GM19023 (cell line): ENCODE data around the gene UQCC3.
"Not testable (repeated sequence)": the region's sequence is repeated elsewhere in the genome, so short reads cannot be mapped to it uniquely, and the experiment has no call there.

Experiments
- ATAC-seq: cut with Tn5 transposase; IDR thresholded peaks from one replicate; pipeline ENCODE4 v1.9.1; 2021; ENCODE audit warnings: mild to moderate bottlenecking, moderate library complexity; ENCODE audit not compliant: unreplicated experiment

The UQCC3 gene

GRCh38 chr11:62665599-62666258 is 5.7 kb upstream of the UQCC3 start:
- ATAC-seq: peak; percentile 31

- no peak for ATAC-seq
These were observed 5.1 kb upstream of the UQCC3 start for GRCh38 chr11:62666259-62666926.

- ATAC-seq: no peak
These were observed 4.0 kb upstream of the UQCC3 start for GRCh38 chr11:62667460-62667859.

DNA sequence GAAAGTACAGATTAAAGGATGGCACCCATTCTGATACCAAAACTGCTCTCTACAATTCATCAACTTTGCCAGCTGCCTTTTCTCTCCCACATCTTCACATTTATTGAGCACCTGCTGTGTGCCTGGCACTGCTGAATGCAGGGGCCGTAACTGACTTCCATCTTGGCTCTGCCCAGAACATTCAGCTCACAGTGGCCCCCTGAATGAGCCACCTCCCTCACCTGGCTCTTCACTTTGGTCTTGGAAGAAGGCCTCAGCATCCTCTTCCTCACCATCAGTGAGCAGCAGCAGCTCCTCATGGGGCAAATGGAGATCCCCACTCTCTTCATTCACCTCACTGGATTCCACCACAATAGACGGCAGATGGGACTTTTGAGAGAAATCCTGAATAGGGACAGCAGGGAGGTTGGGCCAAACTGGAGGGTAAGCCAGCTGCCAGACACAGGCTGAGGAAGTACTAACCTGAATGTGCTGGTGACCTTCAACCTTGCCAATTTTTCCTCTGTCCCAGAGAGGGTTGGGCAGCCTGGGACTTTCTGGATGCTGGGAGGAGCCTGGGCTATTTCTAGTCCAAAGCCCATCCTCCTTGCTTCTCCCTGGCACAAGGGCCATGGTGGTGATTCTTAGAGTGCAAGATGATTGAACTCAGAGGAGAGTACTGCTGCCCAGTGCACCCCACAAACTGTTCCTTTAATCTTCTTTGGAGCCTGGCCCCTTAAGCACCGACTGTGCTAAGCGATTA is 1.9 kb upstream of the UQCC3 start:
- no peak for ATAC-seq

DNA sequence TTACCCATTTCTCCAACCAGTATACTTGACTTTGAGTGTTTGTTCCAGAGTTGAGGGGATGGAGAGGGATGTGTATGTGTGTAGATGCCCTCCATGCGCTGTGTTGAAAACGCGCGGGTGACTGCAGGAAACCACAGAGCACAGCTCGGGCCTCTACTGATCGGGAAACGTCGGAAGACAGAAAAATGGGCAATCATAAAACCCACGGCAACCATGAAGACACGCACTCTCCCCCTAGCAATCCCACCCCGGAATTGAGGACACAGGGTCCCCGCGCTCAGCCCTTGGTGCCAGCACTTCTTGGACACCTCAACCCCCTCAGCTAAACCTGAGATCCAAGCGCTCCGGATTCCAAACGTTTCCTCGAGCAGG is 251 bp upstream of the UQCC3 start:
- no peak for ATAC-seq

DNA sequence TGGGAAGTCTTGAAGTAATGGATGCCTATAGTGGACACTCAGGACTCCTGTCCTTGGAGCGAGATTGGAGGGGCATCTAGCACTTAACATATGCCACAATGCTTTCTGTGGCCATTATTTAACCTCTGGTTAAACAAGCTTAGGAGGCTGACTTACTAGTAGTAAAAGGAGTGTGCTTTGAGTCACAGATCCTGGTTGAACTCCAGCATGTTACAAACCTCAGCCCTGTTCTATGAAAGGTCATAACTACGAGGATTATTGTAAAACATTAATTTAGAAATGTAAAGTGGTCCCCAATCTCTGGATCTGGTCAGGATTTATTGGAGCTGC is 1.7 kb downstream of the UQCC3 start:
- no peak for ATAC-seq

DNA sequence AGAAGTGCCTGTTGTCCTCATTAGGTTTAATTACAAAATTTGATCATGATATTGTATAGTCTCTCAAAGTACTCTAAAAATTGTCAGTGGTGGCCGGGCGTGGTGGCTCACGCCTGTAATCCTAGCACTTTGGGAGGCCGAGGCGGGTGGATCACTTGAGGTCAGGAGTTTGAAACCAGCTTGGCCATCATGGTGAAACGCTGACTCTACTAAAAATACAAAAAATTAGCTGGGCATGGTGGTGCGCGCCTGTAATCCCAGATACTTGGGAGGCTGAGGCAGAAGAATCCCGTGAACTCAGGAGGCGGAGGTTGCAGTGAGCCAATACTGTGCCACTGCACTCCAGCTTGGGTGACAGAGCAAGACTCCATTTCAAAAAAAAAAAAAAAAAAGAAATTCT is 3.9 kb downstream of the UQCC3 start:
- not testable (repeated sequence) for ATAC-seq

GRCh38 chr11:62676698-62677097 is 5.2 kb downstream of the UQCC3 start:
- no peak for ATAC-seq

DNA sequence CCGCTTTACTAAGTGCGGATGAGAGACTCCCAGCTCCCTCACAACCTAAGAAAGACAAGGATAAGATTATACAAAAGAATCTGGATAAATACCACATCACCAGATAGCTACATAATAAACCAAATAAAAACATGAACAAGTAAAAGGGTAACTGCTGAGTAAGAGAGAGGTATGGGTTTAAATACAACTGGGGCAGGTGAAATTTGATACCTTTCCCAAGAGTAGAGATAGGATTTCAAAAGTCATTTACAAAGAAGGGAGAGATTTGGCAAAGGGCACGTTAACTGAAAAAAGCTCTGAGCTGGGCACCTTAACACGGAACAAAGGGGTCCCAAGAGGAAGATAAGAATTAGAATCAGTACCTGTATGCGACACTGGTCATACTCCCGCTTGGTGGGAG is 5.7 kb downstream of the UQCC3 start:
- no peak for ATAC-seq

- ATAC-seq: no peak
These were observed 6.2 kb downstream of the UQCC3 start for GRCh38 chr11:62677714-62678113.

- ATAC-seq: no peak
These were observed 6.9 kb downstream of the UQCC3 start for GRCh38 chr11:62678433-62678769.

DNA sequence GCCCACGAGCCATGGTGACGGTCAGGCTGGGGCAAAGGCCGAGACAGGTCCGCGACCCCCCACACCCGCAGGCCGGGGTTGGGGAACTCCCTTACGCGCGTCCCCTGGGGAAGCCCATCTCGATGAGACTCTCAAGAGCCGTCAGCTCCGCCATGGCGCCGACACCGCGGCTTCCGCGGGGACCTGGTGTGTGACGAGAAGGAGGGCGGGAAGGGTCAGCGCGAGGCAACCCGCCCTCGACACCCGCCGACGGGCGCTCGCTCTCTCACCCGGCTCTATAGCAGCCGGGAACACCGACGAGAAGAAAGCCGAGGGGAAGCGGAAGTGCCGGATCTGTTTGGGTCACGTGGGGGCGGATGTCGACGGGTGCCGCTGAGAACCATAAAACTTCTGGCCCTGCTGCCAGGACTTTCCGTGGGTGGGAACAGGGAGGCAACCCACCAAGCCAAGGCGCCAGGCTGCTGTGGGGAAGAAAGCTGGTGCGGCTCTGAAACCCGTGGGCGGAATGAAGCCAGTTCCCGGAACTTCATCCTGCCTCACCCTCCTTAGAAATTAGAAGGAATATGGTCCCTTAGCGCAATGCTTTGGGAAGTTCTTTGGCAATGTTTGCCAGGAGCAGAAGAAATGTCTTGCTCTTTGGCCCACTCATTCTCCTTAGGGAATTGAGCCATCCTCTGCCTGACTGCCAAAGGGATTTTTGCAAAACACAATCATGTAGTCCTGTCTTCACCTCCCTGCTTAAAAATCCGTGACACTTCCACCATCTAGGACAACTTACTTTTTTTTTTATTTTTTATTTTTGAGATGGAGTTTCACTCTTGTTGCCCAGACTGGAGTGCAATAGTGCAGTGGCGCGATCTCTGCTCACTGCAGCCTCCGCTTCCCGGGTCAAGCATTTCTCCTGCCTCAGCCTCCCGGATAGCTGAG is 7.6 kb downstream of the UQCC3 start, which contains the start of gene UBXN1:
Gene UBXN1 (minus strand): TSS at position 304 of the 927 bp plus-strand sequence. CDS start 150 bp downstream, at position 154.
- ATAC-seq: peak; percentile 59

DNA sequence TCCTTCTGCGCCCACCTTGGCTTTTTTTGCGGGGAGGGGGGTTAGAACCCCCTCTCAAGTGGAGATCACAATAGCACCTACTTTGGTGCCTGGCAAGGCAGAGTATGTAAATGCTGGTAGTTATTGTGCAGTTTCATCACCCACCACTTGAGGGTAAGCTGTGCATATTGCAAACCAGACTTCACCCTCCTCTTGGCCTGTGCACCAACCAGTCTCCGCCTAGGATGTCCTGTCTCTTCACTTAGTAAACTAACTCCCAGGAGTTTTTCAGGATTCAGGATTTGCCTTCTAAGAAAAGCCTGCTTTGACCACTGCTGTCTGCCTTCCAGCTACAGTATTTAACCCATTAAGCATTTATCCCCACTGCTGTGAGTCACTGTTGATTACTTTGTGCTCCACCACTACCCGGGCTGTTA is 9.4 kb downstream of the UQCC3 start:
- no peak for ATAC-seq

GRCh38 chr11:62682518-62682917 is 11.0 kb downstream of the UQCC3 start:
- ATAC-seq: no peak

DNA sequence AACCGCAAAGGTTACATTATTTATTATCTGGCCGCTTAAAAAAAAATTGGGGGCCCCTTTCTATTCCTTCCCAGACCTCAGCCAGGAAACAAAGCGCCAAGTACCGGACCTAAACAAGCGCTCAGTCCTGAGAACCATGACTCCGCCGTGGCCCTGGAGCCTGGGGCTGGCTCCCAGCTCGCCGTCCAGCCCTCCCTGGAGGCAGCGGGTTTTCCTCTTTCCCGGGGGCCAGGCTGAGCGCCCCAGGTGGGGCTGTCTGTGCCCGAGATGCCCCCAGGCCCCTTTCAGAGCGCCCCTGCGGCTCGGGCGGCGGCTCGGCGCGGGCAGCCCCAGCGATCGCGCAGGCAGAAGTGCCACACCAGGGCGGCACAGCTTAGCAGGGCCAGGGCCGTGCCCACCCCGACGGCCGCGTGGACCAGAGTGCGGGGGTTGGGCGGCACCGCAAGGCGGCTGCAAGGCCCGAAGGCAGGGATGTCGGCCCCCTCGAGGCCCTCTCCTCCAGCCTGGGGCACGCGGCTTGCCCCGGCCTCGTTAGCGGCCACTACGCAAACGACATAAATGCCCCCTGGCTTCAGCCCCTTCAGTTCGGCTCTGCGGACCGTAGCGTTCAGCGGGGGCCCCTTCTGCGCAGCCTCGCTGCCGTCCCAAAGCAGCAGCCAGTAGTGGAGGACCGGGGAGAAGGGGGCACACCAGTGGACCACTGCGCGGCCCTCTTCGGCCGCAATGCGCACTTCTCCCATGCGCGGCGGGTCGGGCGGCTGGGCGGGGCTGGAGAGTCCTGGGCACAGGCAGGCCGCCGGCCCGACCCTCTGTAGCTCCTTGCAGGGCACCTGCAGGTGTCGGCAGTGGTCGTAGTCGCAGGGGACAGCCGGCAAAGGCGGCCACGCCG is 16.3 kb downstream of the UQCC3 start:
- no peak for ATAC-seq

- ATAC-seq: no peak
These were observed 17.0 kb downstream of the UQCC3 start for GRCh38 chr11:62688491-62688890.

GRCh38 chr11:62689421-62690183 is 18.1 kb downstream of the UQCC3 start, which contains the start of gene LRRN4CL:
LRRN4CL (minus strand) TSS chr11:62689530; CDS start chr11:62688508, 1,022 bp downstream.
- no peak for ATAC-seq

- not testable (repeated sequence) for ATAC-seq
These were observed 22.2 kb downstream of the UQCC3 start for GRCh38 chr11:62693624-62694023.

GRCh38 chr11:62694455-62695167 is 23.1 kb downstream of the UQCC3 start:
- ATAC-seq: no peak
